HG03135 (cell line): ENCODE data around the gene PPP2R5A.
A peak's percentile ranks its signal among the peaks of the same experiment; 100 is the strongest.

ENCODE experiments used
- ATAC-seq: cut with Tn5 transposase; IDR thresholded peaks from one replicate; pipeline ENCODE4 v1.9.1; 2021; ENCODE audit warnings: mild to moderate bottlenecking, moderate library complexity; ENCODE audit not compliant: unreplicated experiment

Gene PPP2R5A

DNA sequence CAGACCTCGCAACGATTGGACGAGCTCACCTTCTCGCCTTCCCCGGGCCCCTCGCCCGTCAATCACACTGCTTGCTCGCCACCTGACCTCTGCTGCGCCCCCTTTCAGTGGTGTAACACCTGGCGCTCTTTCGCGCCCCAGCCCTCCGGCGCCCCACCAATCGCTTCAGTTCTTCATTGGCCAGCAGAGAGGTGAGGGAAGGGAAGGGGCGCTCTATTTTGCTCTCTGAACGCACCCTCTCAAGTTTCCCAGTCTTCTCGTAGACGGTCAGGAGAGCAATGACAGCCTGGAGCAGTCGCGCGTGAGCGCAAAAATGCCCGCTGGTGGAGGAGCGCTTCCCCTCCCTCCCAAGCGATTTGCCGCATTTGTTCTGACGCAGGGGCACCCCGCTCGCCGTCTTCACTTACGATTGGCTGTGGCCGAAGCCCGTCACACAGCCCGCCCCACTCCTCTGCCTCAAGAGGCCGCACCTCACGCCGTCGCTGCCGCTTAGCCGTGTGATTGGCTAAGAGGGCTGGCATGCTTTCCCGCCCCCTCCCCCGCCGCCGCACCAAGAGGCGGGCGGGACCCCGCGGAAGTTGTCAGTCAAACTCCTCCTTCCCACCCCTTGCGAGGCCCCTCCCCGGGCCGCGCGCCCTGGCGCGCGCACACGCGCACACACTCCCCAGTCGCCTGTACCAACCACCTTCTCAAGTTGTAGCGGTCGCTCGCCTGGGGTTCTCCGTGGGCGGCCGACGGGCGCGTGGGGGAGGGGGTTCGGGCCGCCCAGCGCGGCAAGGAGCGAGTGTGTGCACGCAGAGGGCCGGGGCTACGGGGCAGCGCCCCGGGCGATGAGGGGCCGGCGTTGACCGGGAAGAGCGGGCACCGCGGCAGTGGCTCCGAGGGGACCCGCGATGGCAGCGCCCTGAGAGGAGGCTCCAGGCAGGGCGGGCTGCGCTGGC, at the start of gene PPP2R5A:
PPP2R5A (plus strand) TSS at position 667 of the 941 bp plus-strand sequence. CDS start 701 bp downstream, outside the sequence.
- peak; percentile 92 for ATAC-seq

DNA sequence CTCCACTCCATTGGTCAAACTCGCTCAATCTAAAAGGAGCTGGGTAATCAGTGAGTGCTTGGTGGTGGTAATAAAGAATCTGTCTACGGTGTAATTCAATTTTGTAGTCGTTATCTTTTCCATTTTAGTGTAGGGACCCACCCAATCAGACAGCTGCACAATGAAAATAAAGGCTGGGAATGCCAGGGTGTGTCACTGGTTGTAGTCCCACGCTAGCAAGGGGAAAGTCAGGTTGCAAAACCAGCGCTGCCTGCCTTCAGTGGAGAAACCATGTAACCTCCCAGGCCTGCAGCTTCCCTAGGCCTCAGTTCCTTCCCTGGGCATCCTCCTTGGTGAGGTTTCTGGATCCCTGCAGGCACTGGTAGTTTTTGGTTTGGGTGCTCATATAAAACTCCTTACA, 49.4 kb upstream of the PPP2R5A start:
- ATAC-seq, result no peak

DNA sequence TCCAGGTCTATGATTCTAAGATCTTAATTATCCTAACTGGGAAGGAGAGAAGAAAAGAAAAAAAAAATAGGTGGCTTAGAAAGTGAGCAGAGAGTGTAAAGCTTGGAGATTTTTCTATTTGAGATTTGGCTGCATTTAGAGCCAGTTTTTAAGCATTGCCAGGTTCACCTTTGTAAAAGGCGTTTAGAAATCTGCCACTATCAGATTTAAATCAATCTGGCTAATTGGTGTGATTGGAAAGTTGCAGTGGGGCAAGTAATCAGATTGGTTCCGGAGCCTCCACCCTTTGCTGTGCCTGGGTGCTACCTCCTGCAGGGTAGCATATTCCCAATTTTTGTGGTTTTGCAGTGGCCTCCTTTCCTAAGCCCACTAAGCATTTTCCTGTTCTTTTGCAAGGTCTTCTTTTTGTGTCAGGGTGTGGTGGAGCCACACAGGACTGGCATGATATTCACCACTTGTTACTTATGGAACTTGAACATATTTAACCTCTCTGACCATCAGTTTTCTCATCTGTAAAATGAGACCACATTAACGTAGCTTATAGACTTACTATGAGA, 48.5 kb upstream of the PPP2R5A start:
- ATAC-seq, result no peak

DNA sequence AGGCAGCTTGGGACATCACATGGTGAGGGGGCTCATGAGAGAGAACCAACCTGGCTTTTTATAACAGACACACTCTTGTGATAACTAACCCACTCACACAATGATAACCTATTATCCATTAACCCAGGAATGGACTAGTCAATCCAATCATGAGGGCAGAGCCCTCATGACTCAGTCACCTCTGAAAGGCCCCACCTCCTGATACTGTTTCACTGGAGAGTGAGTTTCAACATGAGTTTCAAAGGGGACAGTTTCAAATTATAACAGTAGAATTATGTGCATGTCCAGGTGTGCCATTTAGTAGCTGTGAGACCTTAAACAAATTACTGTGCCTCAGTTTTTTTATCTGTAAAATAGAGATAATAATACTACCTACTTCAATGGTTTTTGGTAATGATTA, 47.6 kb upstream of the PPP2R5A start:
- peak; percentile 96 for ATAC-seq

DNA sequence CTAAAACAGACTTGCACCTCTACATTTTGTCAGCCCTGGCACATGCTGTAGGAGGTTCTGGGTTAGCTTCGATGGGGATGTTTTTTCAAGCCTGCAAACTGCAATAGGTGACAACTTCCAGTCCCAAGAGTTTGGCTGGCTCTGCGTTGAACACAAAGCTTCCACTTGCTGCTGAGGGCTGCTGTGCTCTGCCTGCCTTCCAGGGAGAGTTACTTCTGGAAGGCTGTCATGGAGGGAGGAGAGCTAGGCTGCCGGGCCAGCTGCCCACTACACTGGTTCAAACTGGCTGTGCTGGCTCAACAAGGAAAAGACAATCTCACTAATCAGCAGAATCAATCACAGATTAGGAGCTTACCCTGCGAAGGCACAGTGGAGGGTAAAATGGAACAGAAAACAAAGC, 46.7 kb upstream of the PPP2R5A start:
- ATAC-seq, result no peak

DNA sequence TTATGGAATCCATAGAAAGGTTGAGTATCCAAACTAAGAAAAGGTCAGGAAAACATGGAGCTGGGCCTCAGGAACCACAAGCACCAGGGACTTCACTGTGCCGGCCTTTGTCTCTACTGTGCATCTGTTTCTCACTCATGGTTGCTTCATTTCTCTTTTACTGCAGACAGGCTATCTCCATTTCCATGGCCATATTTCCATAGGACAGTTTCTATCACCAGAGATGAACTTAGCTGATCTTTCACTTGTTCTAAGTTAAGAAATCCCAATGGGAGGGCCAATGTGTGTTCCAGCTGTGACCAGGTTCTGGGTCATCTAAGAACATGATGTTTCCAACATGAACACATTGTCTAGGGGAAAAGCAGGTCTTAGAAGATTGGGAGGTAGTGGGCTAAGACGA, 43.7 kb upstream of the PPP2R5A start:
- no peak for ATAC-seq

DNA sequence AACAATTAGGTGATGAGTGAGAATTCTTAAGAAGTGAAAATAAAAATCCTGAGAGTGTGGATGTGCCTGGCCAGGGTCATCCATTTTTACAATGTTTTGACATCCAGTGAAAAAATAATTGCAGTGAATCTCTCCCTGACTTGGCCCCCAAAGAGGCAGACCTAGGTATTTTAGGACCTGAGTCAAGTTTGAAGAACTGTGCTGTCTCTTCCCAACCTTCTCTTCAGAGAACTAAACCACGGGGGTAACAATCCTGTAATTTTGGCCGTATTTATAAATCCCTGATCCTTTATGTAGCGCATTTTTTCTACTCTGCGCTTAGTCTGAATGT, 43.3 kb upstream of the PPP2R5A start:
- no peak for ATAC-seq

DNA sequence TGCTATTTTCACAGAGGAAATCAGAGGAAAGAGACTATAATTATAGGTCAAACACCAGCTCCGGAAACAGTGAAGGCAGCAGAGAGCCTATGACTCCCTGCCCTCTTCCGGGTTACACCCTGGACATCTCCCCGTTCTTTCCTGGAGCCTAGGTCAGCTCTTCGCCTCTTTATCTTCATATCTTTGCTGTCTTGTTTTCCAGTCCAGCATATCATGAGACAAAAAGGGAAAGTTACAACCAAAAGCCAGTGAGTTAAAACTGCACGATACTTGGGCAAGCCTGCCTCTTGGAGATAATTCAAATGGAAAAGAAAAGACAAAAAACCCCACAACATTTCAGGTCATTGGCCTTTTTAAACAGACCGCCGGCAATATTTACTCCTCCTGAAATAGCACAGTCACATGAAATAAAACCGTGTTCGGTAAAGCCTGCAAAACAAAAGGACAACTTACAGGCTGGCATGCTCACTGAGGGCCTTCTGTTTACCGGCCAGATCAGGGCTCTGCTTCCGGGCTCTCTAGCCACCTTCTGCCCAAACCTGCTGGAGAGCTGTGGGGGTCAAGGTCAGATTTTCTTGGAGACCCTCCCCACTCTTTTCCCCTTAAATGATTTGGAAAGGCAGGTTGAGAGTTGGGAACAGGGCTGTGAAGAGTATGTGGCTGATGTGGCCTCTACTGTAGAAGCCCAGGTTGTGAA, 42.8 kb upstream of the PPP2R5A start:
- no peak for ATAC-seq

DNA sequence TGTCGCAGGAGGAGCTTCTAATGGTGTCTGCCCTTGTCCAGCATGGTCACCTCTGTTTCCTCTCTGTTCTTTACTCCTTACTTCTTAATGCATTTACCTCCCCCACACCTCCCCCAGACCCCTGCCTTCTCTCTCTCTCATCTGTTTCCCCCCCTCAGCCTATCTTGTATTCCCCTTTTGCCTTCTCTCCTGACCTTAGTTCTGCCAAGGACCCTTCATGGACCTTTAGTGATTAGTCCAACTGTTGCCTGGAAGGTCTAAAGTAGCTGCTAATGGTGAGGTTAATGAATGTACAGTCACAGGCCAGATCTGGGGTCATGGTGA, 42.3 kb upstream of the PPP2R5A start:
- no peak for ATAC-seq

DNA sequence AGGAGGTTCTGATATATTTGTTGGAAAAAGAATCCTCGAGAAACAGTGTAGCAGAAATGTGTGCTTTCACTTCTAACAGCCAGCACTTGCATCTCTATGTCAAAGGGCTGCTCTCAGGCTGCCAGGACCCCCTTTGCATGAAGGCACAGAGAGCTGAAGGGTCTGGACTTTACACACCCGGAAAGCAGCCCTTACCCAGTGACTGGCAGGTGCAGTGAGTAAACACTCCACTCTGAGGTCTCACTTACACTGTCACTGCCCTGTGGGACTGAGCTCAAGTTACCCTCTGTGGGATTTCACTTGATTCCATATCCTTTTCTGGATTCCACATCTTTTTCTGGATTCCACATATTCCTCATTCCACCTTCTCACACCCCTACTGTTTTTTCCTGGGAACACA, 40.8 kb upstream of the PPP2R5A start:
- ATAC-seq, result no peak

DNA sequence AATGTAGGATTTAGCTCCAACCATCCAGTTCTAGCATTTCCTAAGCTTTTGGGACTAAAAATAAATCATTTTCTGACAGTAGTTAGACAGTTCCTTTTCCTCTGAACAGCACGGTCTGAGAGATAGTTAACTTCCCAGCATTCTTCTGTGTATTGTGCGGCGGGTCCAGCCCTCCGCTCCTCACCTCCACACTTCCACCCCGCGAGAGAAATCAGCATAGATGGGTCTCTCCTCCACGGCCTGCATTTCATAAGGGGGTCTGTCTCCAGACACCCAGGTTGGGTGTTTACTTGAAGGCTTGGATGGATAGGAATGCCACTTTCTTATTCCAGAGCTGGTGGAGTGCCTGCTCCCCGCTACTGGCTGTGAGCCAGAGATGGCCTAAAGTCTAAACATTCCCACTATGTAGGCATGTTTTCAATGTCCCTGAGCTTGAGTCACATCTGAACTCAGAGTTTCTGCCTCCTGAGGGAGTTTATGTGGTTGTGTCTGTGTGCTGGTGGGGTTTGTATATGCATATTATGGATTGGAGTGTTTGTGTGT, 38.0 kb upstream of the PPP2R5A start:
- ATAC-seq, result no peak

DNA sequence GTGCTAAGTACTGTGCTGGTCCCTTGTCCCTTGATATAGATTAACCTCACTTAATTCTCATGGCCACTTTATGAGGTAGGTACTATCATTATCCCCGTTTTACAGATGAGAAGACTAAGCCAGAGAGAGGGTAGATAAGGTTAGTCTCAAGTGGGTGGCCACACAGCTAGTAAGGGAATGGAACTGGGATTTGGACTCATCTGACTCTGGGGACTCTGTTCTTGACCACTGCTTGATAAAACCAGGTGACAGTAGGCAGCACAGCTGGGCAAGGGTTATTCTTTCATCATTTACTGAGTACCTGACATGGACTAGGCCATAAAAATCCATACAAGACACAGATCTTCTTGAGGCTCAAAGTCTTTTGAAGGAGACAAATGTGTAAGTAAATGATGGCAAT, 37.2 kb upstream of the PPP2R5A start:
- ATAC-seq, result no peak

DNA sequence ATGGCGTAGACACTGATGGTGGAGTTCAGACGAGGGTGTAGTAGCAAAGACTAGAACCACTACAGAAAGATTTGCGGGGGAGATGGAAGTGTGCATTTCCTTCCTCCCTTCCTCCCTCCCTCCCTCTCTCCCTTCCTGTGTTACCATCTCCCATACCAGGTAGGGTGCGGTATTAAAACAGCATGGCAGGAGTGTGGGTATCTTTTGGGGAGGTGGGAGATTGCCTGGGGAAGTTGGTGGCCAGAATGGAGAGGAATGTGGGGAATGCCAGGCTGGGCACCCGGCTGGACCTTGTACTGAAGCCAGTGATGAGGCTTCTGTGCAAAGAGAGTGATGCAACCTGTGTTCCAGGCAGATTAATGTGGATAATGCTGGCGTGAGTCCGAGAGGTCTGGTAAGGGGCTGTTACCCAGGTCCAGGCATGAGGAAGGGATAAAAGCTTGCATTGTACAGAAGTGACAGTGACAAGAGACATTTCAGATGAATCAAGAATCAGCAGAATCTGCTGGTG, 30.3 kb upstream of the PPP2R5A start:
- ATAC-seq, result no peak

DNA sequence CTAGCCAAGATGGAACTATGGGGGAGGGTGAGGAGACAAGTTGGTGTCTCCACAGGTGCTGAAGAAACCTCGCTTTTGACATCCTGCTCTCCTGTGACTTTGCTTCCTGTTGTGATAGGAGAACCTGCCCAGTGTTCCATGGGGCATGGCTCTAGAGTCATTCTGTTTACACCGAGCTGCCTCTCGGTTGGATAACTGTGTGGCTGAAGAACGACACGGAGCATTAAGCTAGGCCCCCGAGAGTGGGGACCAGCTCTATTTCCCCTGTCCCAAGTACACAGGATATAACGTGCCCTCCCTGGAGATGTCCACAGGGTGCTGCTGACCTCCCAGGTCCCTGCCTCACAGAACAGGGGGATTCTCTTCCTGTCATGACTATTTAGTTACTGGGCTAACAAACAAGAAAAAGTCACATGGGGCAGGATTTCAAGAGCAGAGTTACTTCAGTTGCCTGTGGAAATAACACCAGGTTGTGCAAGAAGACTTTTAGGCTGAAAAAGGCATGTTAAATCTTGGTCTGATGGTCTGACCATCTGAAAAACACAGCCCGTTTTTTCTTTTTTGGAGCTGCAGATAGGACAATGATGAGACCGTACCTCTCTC, 29.4 kb upstream of the PPP2R5A start:
- ATAC-seq, result no peak

DNA sequence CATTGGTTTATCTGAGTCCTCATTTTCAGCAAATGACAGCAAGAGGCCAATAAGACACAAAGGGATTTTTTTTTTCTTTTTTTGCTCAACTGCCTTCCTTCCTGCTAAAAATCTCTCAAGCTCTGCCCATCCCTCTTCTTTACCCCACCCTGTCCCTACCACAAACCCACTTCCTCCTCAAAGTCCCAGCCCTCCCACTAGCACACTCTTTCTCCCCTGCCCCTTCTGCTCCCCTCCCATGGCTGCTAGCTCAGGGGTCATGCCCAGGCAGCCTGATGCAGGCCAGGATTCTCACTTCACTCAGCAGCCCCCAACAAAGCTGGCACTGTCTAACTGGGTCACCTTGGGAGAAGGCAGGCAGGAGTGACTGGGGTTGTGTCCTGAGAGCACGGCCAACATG, 28.8 kb upstream of the PPP2R5A start:
- ATAC-seq, result no peak

DNA sequence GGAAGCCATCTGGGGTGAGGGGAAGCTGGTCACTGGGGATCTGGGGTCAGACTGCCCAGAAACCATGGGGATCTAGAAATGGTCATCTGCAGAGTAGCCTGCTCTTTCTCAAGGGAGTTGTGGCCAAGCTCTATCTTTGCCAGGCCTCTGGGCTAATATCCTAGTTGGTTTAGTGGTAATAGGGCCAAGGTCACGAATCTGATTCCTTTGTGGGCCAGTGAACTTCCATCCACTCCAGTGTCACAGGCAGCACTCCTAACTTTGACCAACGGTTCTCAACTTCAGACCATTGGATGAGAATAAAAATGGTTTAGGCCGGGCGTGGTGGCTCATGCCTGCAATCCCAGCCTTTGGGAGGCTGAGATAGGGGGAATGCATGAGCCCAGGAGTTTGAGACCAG, 28.1 kb upstream of the PPP2R5A start:
- ATAC-seq, result no peak

DNA sequence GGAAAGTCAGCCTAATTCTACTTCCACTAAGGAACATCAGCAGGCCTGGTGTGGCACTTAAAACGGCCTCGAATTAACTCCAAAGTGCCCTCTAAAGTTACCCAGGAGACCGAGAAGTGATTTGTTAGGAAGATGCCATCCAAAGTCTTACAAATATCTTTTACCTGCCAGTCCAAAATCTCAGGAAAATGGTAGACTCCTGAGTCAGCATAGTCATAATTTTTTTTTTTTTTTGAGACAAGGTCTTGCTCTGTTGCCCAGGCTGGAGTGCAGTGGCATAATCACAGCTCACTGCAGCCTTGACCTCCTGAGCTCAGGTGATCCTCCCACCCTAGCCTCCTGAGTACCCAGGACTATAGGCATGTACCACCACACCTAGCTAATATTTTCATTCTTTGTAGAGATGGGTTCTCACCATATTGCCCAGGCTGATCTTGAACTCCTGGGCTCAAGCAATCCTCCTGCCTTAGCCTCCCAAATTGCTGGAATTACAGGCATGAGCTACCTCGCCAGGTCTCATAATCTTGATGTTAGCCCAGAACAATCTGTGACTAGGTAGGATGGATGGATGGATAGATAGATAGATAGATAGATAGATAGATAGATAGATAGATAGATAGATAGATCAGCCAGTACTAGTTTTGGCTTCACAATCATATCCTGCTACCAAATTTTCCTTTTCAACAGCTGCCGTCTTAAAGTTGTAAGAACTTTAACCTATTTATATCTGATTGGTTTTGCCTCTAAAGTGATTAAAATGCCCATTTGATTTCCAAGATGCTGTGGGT, 25.3 kb upstream of the PPP2R5A start:
- ATAC-seq, result no peak

DNA sequence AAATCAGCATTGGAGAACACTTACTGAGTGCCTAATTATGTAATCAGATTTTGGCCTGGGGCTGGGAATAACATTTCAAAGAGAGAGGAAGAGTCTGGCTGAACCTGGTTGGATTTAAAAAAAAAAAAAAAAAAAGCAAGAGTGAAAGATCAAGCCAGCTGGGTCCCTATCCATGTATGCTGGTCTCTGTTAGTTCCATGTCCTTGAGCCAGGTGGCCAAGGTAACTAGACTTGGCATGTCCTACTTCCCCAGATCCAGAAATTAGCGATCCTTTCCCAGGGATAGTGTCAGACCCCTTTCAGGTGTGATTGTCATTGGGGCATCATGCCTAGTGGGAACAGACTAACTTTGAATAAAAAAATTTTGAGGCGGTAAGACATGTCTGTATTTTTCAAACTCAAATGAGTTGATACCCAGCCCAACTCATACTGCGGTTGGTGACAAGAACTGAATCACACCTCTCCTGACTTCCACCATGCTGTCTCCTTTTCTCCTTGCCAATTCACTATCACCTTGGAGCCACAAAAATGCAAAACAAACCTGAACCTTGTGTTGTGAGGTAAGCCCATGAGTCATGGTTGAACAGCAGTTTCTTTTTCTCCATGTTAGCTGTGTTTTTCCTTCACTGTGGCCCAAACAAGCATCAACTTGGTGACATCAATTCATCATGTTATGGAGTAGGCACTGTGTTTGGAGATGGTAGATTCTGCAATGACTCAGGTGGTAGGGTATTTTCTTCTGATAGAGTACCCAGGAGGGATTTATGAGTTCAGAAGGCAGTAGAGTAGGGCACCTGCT, 24.5 kb upstream of the PPP2R5A start:
- ATAC-seq, result no peak

DNA sequence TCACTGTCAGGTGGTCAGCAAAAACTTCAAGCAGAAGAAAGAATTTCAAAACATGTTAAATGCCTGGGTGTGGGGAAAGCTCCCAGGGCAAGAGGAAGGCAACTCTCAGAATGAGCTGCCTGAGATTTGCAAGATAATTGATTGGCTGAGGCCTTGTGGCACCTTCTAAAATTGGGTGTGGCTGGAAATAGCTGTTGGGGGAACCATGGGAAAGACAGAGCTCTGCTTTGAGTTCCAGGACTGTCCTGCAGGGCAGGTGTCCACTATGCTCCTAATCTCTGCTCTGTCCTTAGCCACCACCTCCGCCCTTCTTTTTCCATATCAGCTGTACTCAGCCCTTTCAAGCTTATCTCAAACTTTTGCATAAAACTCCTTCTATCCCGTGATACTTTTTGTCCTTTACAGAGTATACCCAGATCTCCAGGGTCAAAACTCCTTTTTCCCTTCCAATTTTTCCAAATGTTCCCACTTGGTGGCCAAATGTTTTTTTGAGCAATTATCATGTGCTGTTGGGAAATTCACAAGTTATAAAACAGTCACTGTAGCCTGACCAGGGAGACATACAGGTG, 23.8 kb upstream of the PPP2R5A start:
- no peak for ATAC-seq
